VCaP (cell line): ENCODE results near the gene ATG4B.

ENCODE experiments used
- H3K27ac ChIP-seq: fragments of 450-650 bp; 2 replicates; pipeline ENCODE4 v1.5.1; 2017
- TF ChIP-seq, protein P1 (sequence below): fragments of 450-650 bp; conservative IDR thresholded peaks from 2 replicates; pipeline ENCODE4 v1.5.1; 2017; ENCODE audit warnings: mild to moderate bottlenecking, moderate library complexity

Gene ATG4B

DNA sequence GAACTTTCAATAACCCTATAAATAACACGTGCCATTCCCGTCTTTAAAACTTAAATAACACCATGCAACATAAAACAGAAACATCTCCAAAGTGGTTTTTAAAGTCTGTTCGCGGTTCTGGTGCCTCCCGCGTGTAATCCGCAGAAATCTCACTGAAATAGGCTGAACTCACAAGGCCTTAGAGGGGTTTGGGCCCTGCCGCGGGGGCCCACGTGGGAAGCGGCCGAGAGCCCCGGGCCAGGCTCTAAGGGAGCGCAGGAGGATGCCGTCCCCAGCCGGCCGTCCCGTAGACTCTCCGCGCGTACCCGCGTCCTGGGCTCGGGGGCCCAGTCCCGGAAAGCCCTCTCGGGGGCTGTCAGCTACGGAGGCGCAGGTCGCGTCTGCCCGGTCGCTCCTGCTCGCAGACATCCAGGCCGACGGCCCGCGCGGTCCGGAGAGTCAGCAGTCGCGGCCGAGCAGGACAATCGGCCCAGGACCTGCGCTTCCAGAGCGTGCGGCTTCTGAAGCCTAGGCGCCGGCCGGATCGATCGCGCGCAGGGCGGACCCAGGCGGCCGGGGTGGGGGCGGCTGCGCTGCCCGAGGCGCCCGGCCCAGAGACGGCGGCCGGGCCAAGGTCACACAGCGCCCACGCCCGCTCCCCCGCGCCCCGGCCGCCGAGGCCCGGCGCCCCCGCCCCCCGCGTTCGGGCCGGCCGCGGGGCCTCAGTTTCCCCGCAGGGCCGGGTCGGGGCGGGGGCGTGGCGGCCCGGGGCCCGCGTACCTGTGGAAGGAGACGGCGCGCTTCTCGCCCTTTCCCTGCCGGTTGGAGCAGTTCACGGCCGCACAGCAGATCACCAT, 1.1 kb upstream of the ATG4B start:
- TF ChIP-seq, protein P1, sequence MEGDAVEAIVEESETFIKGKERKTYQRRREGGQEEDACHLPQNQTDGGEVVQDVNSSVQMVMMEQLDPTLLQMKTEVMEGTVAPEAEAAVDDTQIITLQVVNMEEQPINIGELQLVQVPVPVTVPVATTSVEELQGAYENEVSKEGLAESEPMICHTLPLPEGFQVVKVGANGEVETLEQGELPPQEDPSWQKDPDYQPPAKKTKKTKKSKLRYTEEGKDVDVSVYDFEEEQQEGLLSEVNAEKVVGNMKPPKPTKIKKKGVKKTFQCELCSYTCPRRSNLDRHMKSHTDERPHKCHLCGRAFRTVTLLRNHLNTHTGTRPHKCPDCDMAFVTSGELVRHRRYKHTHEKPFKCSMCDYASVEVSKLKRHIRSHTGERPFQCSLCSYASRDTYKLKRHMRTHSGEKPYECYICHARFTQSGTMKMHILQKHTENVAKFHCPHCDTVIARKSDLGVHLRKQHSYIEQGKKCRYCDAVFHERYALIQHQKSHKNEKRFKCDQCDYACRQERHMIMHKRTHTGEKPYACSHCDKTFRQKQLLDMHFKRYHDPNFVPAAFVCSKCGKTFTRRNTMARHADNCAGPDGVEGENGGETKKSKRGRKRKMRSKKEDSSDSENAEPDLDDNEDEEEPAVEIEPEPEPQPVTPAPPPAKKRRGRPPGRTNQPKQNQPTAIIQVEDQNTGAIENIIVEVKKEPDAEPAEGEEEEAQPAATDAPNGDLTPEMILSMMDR: no peak
- H3K27ac ChIP-seq: peak overlapping the region; percentile 97

DNA sequence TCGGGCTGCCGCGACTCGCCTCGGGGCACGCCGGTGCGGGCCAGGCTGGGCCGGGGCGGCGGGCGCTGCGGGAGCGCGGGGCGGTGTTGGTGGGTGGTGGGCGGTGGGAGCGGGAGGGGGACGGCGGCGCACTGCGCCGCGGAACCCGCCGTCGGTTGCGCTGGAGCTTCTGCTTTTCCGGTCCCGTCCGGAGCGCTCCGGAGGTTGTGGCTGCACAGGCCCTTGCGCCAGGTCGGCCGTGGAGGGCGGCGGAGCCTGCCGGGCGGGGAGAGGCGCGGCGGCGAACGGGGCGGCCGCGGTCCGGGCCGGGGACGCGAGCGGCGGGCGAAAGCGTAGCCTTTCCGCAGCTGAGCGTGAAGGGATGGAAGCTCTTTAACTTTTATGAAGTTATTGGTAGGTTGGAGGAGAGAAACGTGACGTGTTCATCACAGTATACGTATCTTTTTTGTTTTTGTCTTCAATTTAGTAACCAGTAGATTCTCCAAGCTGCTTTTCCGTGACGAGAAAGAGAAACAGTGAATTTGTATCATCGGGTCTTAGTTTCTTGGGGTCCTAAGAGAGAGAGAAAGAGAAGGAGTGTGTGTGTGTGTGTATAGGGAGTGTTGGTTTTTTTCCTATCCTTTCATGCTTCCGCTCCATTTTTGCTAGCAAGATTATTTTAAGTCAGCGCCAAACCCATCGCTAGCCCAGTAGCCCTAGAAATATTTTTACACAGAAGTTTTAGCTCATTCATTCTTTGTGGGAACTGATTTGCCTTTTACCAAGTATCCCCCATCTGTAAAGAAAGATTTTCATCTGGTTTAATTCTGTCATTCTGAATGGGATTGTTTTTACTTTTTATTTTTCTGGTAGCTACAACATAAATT, 535 bp downstream of the ATG4B start:
- TF ChIP-seq, protein P1: no peak
- H3K27ac ChIP-seq: peak overlapping the region; percentile 97

DNA sequence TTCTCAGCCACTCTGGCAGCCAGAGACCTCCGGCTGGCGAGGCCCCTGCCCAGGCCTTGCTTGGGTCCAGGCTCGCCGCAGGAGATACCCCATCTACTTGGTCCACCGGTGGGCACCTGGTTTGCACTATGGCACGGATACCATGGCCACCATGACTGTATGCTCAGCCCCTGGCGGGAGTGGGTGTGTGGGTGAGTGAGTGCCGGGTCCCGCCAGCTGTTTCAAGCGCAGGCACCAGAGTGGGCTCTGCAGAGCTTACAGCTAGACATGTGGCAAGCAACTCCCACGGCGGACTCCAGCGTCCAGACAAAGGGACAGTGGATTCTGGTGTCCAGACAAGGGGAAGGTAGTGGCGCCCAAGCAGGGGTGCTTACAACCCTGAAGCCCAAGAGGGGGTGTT, 1.4 kb downstream of the ATG4B start:
- TF ChIP-seq, protein P1: no peak
- no peak overlapping the region for H3K27ac ChIP-seq

DNA sequence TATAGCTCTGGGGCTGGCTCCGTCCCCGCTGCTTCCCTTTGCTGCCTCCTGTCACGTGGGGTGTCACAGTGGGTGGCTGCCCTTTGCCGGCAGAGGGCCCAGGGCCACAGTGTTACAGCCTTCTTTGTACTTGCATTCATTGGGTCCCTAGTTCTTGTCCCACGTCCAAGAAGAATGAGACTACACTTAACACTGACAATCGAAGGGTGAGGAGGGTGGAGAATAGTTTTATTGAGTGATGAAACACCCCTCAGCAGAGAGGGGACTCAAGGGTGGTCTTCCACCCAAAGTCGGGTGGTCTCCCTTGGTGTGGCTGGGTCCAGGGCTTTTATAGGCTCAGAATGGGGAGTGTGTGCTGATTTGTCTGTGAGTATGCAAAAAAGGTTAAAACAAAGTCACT, 1.9 kb downstream of the ATG4B start:
- no peak overlapping the region for H3K27ac ChIP-seq
- TF ChIP-seq, protein P1: no peak

DNA sequence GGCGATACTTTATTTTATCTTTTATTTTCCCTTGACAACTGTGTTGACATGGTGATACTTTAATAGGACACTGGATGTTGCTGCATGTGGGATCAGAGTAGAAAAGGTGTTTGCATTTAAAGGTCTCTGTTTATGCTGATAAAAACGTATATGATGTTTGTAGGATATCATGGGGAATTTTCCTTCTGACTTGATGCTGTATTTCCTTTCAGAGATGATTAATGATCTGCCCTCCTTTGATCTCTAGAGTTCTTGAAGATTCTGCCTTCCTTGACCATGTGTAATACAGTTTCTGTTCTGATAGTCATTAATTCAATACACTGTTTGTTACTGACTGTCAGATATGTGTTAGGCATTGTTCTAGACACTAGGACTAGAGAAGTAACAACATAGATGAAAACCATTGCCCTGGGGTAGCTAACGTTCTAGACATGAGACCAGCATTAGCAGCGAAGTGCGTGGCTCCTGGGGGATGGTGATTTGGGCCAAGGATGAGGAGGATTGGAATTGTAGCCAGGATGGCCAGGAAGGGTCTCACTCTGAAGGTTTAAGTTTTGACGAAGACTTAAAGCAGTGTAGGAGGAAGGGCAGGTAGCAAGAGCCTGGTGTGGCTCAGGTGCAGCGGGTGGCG, 2.8 kb downstream of the ATG4B start:
- no peak overlapping the region for H3K27ac ChIP-seq
- TF ChIP-seq, protein P1: no peak

DNA sequence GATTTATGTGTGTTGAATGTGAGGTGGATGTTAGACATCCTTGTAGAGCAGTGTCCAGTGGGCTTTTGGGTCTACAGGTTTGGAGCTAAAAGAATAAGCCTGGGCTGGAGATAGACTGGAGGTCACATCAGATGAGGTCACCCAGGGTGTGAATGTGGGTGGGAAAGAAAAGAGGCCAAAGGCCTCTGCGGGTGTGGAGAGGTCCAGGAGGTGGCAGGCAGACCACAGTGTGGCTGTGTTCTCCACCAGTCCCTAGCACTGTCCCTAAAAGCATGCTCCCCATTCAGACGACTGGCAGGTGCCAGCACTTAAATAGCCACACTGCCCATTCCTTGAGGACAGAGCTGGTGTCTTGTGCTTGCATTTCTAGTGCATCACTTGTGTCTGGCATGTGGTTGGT, 4.1 kb downstream of the ATG4B start:
- H3K27ac ChIP-seq: no peak overlapping the region
- TF ChIP-seq, protein P1: no peak
